ENCODE measurements around the gene SLC10A3. TPM values are rescaled to one million over a fixed set of nuclear protein-coding genes. Genes with fewer than 3 reads are reported as not detected.

The SLC10A3 gene
- total RNA-seq, 2 donors from 2014 or later: 19.9 to 25.1 TPM

DNA sequence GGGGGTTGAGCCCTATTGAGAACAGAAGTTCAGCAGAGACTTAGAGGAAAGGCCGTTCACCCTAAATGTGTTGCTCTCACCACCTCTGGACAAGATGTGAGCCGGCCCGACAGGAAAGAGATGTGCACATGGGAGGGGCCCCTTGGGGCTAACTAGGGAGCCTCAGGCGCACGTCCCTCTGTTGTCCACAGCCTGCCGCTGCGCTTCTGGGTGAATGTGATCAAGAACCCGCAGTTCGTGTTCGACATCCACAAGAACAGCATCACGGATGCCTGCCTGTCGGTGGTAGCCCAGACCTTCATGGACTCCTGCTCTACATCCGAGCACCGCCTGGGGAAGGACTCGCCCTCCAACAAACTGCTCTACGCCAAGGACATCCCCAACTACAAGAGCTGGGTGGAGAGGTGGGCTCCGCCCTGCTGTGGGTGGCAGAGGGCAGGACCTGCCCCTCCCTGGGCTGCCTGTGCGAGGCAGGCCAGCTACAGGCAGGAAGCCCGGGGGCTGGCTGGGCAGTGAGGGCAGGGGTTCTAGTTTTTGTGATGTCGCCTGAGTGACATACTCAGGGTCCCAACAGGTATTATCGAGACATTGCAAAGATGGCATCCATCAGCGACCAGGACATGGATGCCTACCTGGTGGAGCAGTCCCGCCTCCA, 19.4 kb downstream of the SLC10A3 start:
- ATAC-seq (replicated peaks in 1 of 2) (no peak), DNase-seq (no peak)
- Mint-ChIP-seq H3K9me3 (no peaks in the 10 kb centered on the region), H3K27me3 (ENCODE audit: low read depth) (no peaks in the 10 kb centered on the region), H3K36me3 (ENCODE audit: insufficient read depth in 2 of 2) (peaks cover 0 to 2% of the 10 kb centered on the region in 2 donors), H3K4me3 (no peak overlapping the region), H3K4me1 (ENCODE audit: low read depth) (no peaks in the 10 kb centered on the region), H3K27ac (no peak overlapping the region)

DNA sequence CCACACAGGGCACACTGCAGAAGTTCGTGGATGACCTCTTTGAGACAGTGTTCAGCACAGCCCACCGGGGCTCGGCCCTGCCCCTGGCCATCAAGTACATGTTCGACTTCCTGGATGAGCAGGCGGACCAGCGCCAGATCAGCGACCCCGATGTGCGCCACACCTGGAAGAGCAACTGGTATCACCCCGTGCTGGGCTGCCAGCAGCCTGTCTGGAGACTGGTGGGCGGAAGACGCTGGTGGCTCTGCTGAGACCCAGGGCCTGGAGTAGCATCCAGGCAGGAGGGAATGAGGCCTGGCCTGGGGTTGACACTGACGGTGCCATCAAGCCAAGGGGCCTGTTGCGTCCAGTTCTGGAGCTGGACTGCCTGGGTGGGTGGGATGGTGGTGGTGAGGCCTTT, 20.0 kb downstream of the SLC10A3 start:
- no peak for DNase-seq
- no peak overlapping the region for H3K27ac Mint-ChIP-seq

DNA sequence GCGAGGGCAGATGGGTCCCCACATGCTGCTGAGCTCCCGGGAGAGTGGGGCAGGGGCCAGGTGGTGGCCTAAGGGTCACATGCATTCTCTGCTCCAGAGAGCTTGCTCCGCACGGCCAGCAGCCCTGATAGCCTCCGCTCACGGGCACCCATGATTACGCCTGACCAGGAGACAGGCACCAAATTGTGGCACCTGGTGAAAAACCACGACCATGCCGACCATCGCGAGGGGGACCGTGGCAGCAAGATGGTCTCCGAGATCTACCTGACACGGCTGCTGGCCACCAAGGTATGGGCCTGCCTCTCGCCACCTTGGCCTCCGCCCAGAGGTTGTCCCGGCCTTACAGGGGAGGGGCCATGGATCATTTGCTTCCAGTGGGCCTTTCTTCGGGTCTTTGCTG, 20.5 kb downstream of the SLC10A3 start:
- H3K27me3 Mint-ChIP-seq (ENCODE audit: low read depth): no peaks in the 10 kb centered on the region
- H3K4me3 Mint-ChIP-seq: no peak overlapping the region
- DNase-seq: no peak
- no peaks in the 10 kb centered on the region for H3K4me1 Mint-ChIP-seq (ENCODE audit: low read depth)
- ATAC-seq (replicated peaks in 1 of 2): no peak
- no peak overlapping the region for H3K27ac Mint-ChIP-seq
- H3K36me3 Mint-ChIP-seq (ENCODE audit: insufficient read depth in 2 of 2): peaks cover 0 to 2% of the 10 kb centered on the region in 2 donors
- H3K9me3 Mint-ChIP-seq: no peaks in the 10 kb centered on the region

More for the DNA sequence above, 20.0 kb downstream of the SLC10A3 start:
- Mint-ChIP-seq H3K36me3 (ENCODE audit: insufficient read depth in 2 of 2) (peaks cover 0 to 2% of the 10 kb centered on the region in 2 donors), H3K4me1 (ENCODE audit: low read depth) (no peaks in the 10 kb centered on the region), H3K4me3 (no peak overlapping the region), H3K9me3 (no peaks in the 10 kb centered on the region), H3K27me3 (ENCODE audit: low read depth) (no peaks in the 10 kb centered on the region)
- ATAC-seq (replicated peaks in 1 of 2): no peak

DNA sequence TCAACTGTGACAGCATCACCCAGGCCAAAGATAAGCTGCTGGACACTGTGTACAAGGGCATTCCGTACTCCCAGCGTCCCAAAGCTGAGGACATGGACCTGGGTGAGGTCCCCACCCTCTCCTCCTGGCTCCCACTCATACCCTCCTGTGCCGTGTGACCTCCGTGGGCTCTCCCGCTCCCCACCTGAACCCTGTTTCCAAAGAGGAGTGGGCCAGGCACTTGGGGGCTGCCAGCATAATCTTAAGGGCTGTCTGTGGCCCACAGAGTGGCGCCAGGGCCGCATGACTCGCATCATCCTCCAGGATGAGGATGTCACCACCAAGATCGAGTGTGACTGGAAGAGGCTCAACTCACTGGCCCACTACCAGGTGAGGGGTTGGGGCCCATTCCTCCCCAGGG, 21.3 kb downstream of the SLC10A3 start:
- Mint-ChIP-seq H3K4me1 (ENCODE audit: low read depth) (no peaks in the 10 kb centered on the region), H3K27me3 (ENCODE audit: low read depth) (no peaks in the 10 kb centered on the region), H3K9me3 (no peaks in the 10 kb centered on the region), H3K4me3 (no peak overlapping the region), H3K36me3 (ENCODE audit: insufficient read depth in 2 of 2) (peaks cover 0 to 2% of the 10 kb centered on the region in 2 donors), H3K27ac (no peak overlapping the region)
- no peak for DNase-seq
- ATAC-seq (replicated peaks in 1 of 2): no peak

GRCh38 chrX:154468217-154468616, 22.2 kb downstream of the SLC10A3 start:
- no peaks in the 10 kb centered on the region for H3K4me1 Mint-ChIP-seq (ENCODE audit: low read depth)
- no peak for ATAC-seq (replicated peaks in 1 of 2)
- no peak overlapping the region for H3K27ac Mint-ChIP-seq
- H3K4me3 Mint-ChIP-seq: no peak overlapping the region
- DNase-seq: no peak
- H3K9me3 Mint-ChIP-seq: no peaks in the 10 kb centered on the region
- no peaks in the 10 kb centered on the region for H3K27me3 Mint-ChIP-seq (ENCODE audit: low read depth)
- peaks cover 0 to 2% of the 10 kb centered on the region in 2 donors for H3K36me3 Mint-ChIP-seq (ENCODE audit: insufficient read depth in 2 of 2)

DNA sequence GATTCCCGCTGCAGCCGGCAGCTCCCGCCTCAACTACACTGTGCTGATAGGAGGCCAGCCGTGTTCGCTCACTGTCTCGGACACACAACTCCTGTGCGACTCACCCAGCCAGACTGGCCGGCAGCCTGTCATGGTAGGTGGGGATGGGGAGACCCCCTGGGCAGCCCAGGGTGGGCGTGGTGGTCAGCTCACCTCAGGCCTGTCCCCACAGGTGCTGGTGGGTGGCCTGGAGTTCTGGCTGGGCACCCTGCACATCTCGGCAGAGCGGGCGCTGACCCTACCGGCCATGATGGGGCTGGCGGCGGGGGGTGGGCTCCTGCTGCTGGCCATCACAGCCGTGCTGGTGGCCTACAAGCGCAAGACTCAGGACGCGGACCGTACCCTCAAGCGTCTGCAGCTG, 22.9 kb downstream of the SLC10A3 start:
- no peaks in the 10 kb centered on the region for H3K4me1 Mint-ChIP-seq (ENCODE audit: low read depth)
- H3K4me3 Mint-ChIP-seq: no peak overlapping the region
- DNase-seq (no peak), ATAC-seq (replicated peaks in 1 of 2) (no peak)
- peaks cover 0 to 2% of the 10 kb centered on the region in 2 donors for H3K36me3 Mint-ChIP-seq (ENCODE audit: insufficient read depth in 2 of 2)
- H3K27ac Mint-ChIP-seq: no peak overlapping the region
- no peaks in the 10 kb centered on the region for H3K9me3 Mint-ChIP-seq
- no peaks in the 10 kb centered on the region for H3K27me3 Mint-ChIP-seq (ENCODE audit: low read depth)

DNA sequence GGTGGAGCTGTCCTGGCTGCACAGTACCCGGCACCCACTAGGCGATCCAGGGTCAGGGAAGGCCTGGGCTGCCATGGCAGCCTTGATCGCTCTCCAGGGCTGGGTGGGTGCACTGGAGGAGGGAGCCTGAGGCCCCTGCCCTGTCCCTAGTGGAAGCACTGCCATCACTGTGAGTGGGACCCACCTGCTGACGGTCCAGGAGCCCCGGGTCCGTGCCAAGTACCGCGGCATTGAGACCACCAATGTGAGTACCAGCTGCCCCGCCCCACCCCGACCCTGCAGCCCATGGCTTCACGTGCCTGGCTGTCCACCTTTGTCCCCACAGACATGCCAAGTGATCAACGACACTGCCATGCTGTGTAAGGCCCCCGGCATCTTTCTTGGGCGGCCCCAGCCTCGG, 23.5 kb downstream of the SLC10A3 start:
- no peak for ATAC-seq (replicated peaks in 1 of 2)
- DNase-seq: no peak
- H3K4me1 Mint-ChIP-seq (ENCODE audit: low read depth): no peaks in the 10 kb centered on the region
- H3K27me3 Mint-ChIP-seq (ENCODE audit: low read depth): no peaks in the 10 kb centered on the region
- H3K9me3 Mint-ChIP-seq: no peaks in the 10 kb centered on the region
- no peak overlapping the region for H3K27ac Mint-ChIP-seq
- no peak overlapping the region for H3K4me3 Mint-ChIP-seq
- H3K36me3 Mint-ChIP-seq (ENCODE audit: insufficient read depth in 2 of 2): peaks cover 0 to 2% of the 10 kb centered on the region in 2 donors

GRCh38 chrX:154466036-154466435, 24.4 kb downstream of the SLC10A3 start:
- Mint-ChIP-seq H3K4me3 (no peak overlapping the region), H3K36me3 (ENCODE audit: insufficient read depth in 2 of 2) (peaks cover 1 to 7% of the 10 kb centered on the region in 2 donors), H3K27ac (no peak overlapping the region), H3K4me1 (ENCODE audit: low read depth) (no peaks in the 10 kb centered on the region), H3K9me3 (no peaks in the 10 kb centered on the region), H3K27me3 (ENCODE audit: low read depth) (no peaks in the 10 kb centered on the region)
- DNase-seq (no peak), ATAC-seq (replicated peaks in 1 of 2) (no peak)

- Mint-ChIP-seq H3K36me3 (ENCODE audit: insufficient read depth in 2 of 2) (peaks cover 1 to 7% of the 10 kb centered on the region in 2 donors), H3K9me3 (no peaks in the 10 kb centered on the region), H3K4me1 (ENCODE audit: low read depth) (no peaks in the 10 kb centered on the region), H3K4me3 (no peak overlapping the region), H3K27ac (no peak overlapping the region), H3K27me3 (ENCODE audit: low read depth) (no peaks in the 10 kb centered on the region)
- DNase-seq: no peak
- no peak for ATAC-seq (replicated peaks in 1 of 2)
Measured at GRCh38 chrX:154465601-154466000, 24.8 kb downstream of the SLC10A3 start.

GRCh38 chrX:154464806-154465365, 25.5 kb downstream of the SLC10A3 start:
- Mint-ChIP-seq H3K27ac (no peak overlapping the region), H3K4me1 (ENCODE audit: low read depth) (no peaks in the 10 kb centered on the region), H3K4me3 (no peak overlapping the region), H3K27me3 (ENCODE audit: low read depth) (no peaks in the 10 kb centered on the region), H3K36me3 (ENCODE audit: insufficient read depth in 2 of 2) (peaks cover 1 to 7% of the 10 kb centered on the region in 2 donors), H3K9me3 (no peaks in the 10 kb centered on the region)
- no peak for ATAC-seq (replicated peaks in 1 of 2)
- no peak for DNase-seq

GRCh38 chrX:154463611-154464220, 26.7 kb downstream of the SLC10A3 start:
- ATAC-seq (replicated peaks in 1 of 2) (no peak), DNase-seq (no peak)
- Mint-ChIP-seq H3K4me1 (ENCODE audit: low read depth) (peaks cover 4% of the 10 kb centered on the region), H3K9me3 (no peaks in the 10 kb centered on the region), H3K4me3 (no peak overlapping the region), H3K27ac (no peak overlapping the region), H3K36me3 (ENCODE audit: insufficient read depth in 2 of 2) (peaks cover 1 to 6% of the 10 kb centered on the region in 2 donors), H3K27me3 (ENCODE audit: low read depth) (no peaks in the 10 kb centered on the region)

GRCh38 chrX:154462396-154462795, 28.0 kb downstream of the SLC10A3 start:
- H3K4me3 Mint-ChIP-seq: no peak overlapping the region
- ATAC-seq (replicated peaks in 1 of 2) (no peak), DNase-seq (no peak)
- H3K27me3 Mint-ChIP-seq (ENCODE audit: low read depth): no peaks in the 10 kb centered on the region
- no peak overlapping the region for H3K27ac Mint-ChIP-seq
- H3K4me1 Mint-ChIP-seq (ENCODE audit: low read depth): peaks cover 4% of the 10 kb centered on the region
- peaks cover 3 to 8% of the 10 kb centered on the region in 2 donors for H3K36me3 Mint-ChIP-seq (ENCODE audit: insufficient read depth in 2 of 2)
- no peaks in the 10 kb centered on the region for H3K9me3 Mint-ChIP-seq

- no peaks in the 10 kb centered on the region for H3K9me3 Mint-ChIP-seq
- no peak overlapping the region for H3K27ac Mint-ChIP-seq
- H3K4me1 Mint-ChIP-seq (ENCODE audit: low read depth): peaks cover 4% of the 10 kb centered on the region
- DNase-seq (no peak), ATAC-seq (replicated peaks in 1 of 2) (no peak)
- H3K27me3 Mint-ChIP-seq (ENCODE audit: low read depth): no peaks in the 10 kb centered on the region
- H3K4me3 Mint-ChIP-seq: peak overlapping the region; percentile 56 to 83
- H3K36me3 Mint-ChIP-seq (ENCODE audit: insufficient read depth in 2 of 2): peaks cover 5 to 11% of the 10 kb centered on the region in 2 donors
Measured at GRCh38 chrX:154460326-154460725, 30.1 kb downstream of the SLC10A3 start.
